ENCODE data around the gene HSF2. TPM values are rescaled to one million over a fixed set of nuclear protein-coding genes. Genes with fewer than 3 reads are reported as not detected.

Gene HSF2
- total RNA-seq, 2 donors from 2014 or later = 14.3 to 18.9 TPM

Other genes starting within 250 kb of the HSF2 start
- 10 to 100 TPM; 38.0 to 70.6 TPM for gene SERINC1, start 72.2 kb downstream of the HSF2 start, total RNA-seq
- not detected for gene PKIB, start 210.8 kb downstream of the HSF2 start, total RNA-seq

Measured in natural killer cell treated with Interleukin-12 subunit alpha and Interleukin-12 subunit beta and Interleukin-15 and Interleukin-18, amount 100 ng/mL, for 72 hours (primary cell).